HG02840 (cell line): ENCODE results near the gene CARS1.

Experiments
- ATAC-seq: cut with Tn5 transposase; IDR thresholded peaks from one replicate; pipeline ENCODE4 v1.9.1; 2021; ENCODE audit warnings: mild to moderate bottlenecking, moderate library complexity, moderate number of reproducible peaks; ENCODE audit not compliant: unreplicated experiment, low FRiP score

Gene CARS1

GRCh38 chr11:3011891-3012885 lies 45.0 kb downstream of the CARS1 start:
- no peak for ATAC-seq

- ATAC-seq, result no peak
Observed at GRCh38 chr11:3010521-3011275, 46.5 kb downstream of the CARS1 start.

GRCh38 chr11:3010004-3010403 lies 47.2 kb downstream of the CARS1 start:
- ATAC-seq, result no peak

- ATAC-seq, result no peak
Observed at GRCh38 chr11:3009481-3009880, 47.7 kb downstream of the CARS1 start.

- no peak for ATAC-seq
Observed at GRCh38 chr11:3008746-3009336, 48.4 kb downstream of the CARS1 start.

- no peak for ATAC-seq
Observed at GRCh38 chr11:3007404-3008010, 49.7 kb downstream of the CARS1 start.

GRCh38 chr11:3006505-3007260 lies 50.5 kb downstream of the CARS1 start:
- ATAC-seq, result no peak

GRCh38 chr11:3004481-3004880 lies 52.7 kb downstream of the CARS1 start:
- ATAC-seq, result no peak

GRCh38 chr11:3003396-3004231 lies 53.6 kb downstream of the CARS1 start:
- no peak for ATAC-seq

GRCh38 chr11:3002871-3003270 lies 54.4 kb downstream of the CARS1 start:
- ATAC-seq, result no peak

GRCh38 chr11:3002351-3002861 lies 54.8 kb downstream of the CARS1 start:
- no peak for ATAC-seq

GRCh38 chr11:3001496-3001895 lies 55.7 kb downstream of the CARS1 start:
- no peak for ATAC-seq

- ATAC-seq, result no peak
Observed at GRCh38 chr11:3000032-3000961, 56.9 kb downstream of the CARS1 start.

GRCh38 chr11:2999464-2999998 lies 57.7 kb downstream of the CARS1 start:
- no peak for ATAC-seq

- no peak for ATAC-seq
Observed at GRCh38 chr11:2998073-2998850, 59.0 kb downstream of the CARS1 start.

GRCh38 chr11:2997406-2997805 lies 59.8 kb downstream of the CARS1 start:
- no peak for ATAC-seq

GRCh38 chr11:2996976-2997375 lies 60.2 kb downstream of the CARS1 start:
- no peak for ATAC-seq
